ENCODE measurements around the gene RNF224.
A peak's percentile ranks its signal among the peaks of the same experiment; 100 is the strongest.
"Not testable (repeated sequence)": the region's sequence is repeated elsewhere in the genome, so short reads cannot be mapped to it uniquely, and the experiment has no call there.

RNF224 gene

DNA sequence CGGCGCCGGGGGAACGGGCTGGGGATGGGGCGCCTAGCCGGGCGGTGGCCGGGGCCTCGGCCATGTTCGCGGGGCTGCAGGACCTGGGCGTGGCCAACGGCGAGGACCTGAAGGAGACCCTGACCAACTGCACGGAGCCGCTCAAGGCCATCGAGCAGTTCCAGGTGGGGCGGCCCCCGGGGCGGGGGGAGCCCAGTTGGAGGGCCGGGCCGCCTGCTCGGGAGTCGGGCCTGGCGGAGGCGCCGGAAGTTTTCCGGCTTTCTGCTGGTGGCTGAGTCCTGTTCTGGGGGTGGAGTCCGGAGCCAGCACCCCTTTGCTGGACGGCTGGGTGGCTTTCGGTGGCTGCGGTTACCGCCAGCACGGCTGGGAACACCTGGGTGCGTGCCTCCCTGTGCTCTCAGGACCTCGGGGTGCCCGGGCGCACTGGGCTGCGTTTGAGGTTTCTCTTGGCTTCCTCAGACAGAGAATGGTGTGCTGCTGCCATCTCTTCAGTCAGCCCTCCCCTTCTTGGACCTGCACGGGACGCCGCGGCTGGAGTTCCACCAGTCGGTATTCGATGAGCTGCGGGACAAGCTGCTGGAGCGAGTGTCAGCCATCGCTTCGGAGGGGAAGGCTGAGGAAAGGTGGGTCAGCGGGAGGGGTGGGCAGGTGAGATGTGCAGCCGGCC lies 28.3 kb downstream of the RNF224 start:
- peak; percentile 49 for DNase-seq

DNA sequence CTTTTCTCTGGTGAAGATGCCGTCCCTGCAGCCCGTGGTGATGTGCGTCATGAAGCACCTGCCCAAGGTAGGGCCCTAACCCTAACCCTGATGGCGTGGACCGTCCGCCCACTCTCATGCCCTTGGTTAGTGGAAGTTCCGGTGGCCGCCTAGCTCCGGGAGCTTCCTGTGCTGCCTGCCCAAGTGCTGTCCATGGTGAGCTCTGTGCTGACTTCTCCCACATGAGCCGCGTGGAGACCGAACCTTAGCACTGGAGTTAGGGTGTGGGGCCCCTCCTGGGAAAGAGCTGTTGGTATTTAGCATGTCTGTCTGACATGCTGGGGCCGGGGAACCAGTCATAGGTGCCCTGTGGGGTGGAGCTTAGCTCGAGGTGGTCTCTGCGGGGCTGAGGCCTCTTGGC lies 29.1 kb downstream of the RNF224 start:
- DNase-seq = no peak

DNA sequence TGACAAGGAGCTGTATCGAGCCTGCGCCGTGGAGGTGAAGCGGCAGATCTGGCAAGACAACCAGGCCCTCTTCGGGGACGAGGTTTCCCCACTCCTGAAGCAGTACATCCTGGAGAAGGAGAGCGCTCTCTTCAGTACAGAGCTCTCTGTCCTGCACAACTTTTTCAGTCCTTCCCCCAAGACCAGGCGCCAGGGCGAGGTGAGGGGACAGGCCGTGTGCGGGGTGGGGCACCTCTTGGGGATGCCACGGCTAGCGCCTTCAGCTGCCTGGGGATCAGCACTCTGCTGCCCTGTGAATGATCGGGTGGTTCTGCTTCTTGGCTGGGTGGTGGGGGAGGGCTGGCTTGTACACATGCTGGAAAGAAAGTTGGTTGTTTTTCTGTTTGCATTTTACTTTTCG lies 29.6 kb downstream of the RNF224 start:
- DNase-seq = no peak

DNA sequence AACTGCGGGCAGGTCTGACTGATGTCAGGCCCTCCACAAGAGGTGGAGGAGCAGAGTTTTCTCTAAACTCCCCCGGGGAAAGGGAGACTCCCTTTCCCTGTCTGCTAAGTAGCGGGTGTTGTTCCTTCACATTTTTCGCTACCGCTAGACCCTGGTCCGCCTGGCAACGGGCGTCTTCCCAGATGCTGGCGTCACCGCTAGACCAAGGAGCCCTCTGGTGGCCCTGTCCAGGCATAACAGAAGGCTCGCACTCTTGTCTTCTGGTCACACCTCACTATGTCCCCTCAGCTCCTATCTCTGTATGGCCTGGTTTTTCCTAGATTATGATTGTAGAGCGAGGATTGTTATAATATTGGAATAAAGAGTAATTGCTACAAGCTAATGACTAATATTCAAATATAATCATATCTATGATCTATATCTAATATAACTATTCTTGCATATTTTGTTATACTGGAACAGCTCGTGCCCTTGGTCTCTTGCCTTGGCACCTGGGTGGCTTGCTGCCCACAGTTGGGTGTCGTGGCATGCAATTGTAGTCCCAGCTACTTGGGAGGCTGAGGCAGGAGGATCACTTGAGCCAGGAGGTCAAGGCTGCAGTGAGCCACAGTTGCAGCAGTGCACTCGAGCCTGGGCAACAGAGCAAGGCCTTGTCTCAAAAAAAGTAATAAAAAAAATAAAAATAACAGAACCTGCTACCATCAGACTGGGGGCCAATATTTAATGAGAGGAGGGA lies 35.0 kb downstream of the RNF224 start:
- not testable (repeated sequence) for DNase-seq

DNA sequence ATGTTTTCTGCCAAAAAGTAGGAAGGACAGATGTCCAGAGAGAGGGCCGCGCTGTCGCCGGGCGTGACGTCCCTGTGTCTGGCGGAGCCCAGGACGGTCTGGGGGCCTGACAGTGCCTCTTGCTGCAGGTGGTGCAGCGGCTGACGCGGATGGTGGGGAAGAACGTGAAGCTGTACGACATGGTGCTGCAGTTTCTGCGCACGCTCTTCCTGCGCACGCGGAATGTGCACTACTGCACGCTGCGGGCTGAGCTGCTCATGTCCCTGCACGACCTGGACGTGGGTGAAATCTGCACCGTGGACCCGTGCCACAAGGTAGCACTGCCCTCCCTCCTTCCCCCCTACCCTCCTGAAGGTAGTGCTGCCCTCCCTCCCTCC lies 35.6 kb downstream of the RNF224 start:
- DNase-seq = no peak

DNA sequence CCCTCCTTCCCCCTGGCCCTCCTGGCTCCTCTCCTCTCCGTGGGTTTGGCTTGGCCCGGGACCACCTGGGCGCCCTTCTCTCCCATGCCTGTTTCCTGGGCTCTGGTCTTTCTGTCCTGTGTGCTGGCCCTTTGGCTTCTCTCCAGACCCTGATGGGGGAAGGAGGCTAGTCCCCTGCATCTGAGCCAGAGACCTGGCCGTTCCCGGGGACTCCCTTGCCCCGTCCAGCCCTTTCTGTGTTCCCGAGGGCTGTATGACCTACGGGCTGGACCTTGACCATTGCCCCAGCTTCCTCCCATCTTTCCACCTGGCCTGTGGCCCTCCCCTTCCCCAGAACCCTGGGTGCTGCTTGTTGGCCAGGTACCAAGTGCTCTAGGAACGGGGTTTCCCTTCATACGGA lies 36.2 kb downstream of the RNF224 start:
- DNase-seq = no peak

DNA sequence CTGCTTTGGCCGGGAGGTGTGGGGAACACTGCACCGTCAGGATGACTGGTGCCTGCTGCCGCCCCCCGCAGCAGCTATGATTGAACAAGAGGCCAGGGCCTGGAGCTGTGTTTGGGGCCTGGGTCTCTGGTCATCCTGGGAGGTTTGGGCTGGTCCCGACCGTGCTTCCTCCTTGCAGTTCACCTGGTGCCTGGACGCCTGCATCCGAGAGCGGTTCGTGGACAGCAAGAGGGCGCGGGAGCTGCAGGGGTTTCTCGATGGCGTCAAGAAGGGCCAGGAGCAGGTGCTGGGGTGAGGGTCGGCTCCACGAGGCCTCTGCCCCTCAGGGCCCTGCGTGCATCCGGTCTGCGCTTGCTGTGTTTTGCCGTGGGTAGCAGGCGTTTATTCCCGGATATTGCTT lies 36.8 kb downstream of the RNF224 start:
- no peak for DNase-seq

DNA sequence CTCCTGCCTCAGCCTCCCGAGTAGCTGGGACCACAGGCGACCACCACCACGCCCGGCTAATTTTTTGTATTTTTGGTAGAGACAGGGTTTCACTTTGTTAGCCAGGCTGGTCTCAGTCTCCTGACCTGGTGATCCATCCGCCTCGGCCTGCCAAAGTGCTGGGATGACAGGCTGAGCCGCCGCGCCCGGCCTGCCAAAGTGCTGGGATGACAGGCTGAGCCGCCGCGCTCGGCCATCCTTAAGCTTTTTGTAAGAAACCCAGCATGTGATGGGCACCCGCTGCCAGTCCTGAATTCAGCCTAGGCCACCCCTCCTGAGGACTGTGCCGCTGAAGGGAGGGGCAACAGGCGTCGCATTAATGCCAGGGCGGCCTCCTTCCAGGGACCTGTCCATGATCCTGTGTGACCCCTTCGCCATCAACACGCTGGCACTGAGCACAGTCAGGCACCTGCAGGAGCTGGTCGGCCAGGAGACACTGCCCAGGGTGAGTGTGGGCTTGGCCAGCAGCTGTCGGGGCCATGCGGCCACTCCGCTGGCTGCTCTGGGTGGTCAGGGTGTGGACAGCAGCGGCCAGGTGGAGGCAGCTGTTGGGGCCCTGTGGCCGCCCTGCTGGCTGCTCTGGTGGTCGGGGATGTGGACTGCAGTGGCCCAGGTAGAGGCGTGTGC lies 38.3 kb downstream of the RNF224 start:
- no peak for DNase-seq

DNA sequence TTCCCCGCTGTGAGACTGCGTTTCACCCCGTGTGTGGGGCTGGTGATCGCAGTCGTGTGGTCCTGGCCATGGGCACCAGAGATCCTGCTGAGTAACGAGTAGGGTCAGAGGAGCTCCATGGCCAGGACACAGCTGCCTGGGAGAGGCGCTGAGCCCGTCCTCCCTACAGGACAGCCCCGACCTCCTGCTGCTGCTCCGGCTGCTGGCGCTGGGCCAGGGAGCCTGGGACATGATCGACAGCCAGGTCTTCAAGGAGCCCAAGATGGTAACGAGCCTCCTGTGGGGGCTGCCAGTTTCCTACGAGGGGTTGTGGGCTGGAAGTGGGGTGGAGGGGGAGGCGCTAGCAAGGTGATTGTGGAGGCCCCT lies 38.8 kb downstream of the RNF224 start:
- no peak for DNase-seq

DNA sequence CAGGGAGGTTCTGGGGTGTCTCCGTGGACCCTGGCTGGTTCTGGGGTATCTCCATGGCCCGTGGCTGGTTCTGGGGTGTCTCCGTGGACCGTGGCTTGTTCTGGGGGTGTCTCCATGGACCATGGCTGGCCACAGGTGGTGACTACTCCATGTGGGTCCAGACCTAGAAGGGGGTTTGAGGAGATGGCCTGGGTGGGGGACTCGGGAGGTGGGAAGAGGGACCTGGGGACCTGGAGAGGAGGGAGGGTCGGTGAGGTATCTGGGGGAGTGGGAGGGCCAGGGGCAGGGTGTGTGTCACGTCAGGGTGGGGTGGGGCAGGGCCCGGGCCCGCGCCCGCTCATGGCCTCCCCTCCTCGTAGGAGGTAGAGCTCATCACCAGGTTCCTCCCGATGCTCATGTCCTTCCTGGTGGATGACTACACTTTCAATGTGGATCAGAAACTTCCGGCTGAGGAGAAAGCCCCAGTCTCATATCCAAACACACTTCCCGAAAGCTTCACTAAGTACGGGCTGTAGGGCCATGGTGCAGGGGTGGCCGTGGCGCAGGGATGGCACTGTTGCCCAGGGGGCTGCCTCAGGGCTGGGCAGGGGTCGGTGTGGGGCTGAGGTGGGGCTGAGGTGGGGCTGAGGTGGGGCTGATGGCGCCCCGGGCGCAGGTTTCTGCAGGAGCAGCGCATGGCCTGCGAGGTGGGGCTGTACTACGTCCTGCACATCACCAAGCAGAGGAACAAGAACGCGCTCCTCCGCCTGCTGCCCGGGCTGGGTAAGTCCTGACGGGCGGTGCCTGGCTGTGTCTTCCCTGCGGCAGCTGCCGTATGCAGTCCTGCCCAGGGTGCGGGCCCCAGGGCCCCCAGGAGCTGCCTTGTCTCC lies 39.5 kb downstream of the RNF224 start:
- DNase-seq = no peak

DNA sequence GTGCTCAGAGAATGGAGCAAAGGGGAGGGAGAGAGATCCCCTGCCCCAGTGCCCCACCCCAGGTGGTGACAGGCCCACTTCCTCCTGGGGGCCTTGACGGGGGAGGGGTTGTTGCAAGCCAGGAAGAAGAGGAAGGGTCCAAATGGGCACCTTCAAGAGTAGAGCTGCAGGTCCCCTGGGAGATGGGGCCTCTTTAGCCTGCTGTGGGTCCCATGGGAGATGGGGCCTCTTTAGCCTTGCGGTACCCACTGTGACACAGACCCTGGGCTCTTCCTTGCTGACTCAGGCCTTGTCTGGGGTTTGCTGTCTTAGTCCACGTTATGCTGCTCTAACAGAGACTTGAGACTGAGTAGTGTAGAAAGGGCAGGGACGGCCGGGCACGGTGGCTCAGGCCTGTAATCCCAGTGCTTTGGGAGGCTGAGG lies 40.6 kb downstream of the RNF224 start:
- DNase-seq = no peak

DNA sequence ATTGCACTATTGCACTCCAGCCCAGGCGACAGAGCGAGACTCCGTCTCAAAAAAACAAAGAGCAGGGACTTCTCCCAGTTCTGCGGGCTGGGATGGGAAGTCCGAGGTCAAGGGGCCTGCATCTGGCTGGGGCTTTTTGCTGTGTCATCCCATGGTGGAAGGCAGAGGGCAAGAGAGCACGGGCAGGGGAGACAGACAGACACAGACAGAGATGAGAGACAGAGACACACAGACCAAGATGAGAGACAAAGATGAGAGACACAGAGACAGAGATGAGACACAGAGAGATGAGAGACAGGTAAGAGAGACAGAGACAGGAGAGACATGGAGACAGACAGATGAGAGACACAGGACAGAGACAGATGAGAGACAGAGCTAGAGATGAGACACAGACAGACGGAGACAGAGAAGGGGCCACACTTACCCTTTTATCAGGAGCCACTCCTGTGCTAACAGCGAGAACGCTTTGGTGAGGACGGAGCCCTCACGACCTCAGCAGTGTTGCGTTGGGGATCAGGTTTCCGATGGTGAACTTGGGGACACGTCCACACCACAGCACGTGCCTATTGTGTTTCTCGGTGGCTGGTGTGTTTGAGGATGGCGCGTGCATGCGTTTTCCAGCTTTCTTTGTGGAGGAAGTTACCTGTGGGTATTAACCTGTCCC lies 41.4 kb downstream of the RNF224 start:
- DNase-seq = no peak

DNA sequence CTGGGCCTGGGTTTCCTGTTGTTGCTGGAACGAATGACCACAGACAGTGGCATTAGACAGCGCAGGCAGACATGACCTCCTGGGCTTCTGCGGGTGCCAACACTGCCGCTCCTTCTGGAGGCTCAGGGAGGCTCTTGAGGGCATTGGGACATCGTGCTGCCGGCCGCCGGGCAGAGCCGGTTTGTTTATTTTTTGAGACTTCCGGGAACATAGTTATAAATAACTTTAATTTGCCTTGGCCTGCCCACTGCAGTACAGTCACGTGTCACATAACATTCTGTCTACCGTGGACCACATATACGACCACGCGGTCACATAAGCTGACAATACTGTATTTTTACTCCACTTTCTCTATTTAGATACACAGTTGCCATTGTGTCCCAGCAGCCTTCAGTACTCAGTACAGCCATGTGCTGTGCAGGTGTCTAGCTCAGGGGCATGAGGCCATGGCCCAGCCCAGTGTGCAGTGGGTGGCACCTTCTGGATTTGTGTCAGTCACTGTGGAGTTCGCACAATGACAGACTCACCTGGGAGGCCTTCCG lies 42.0 kb downstream of the RNF224 start:
- DNase-seq = no peak

DNA sequence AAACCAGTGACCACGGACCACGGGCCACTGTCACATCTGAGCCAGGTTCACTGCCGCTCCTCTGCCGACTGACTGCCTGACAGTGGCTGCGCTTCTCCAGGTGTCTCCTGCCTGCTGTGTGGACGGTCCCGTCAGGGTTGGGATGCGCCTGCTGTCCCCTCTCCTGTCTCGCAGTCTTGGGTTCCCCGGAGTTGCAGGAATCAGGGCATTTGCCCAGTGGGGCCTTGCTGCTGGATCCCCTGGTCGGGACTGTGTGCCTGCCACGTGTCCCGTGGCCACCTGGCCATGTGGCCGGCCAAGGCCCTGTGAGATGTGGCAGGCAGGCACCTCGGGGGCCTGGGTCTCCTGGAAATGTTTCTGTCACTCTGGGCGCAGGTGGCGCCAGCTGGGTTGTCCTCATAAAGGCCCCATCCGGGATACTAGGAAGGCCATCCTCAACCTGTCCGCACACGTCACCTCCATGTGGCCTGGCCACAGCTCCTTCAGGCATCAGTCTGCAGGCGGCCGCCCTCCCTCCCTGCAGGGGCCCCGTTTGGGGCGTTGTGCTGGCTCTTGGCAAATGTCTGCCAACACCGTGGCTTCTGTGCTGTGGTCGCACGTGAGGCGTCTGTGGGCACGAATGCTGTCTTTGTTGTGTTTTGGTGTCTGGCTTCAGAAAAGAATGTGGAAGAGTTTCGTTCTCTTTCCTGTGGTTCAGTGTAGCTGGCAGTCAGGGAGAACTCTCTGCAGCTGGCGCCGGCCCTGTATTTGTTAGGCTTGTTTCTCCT lies 43.8 kb downstream of the RNF224 start:
- DNase-seq = peak; percentile 32

DNA sequence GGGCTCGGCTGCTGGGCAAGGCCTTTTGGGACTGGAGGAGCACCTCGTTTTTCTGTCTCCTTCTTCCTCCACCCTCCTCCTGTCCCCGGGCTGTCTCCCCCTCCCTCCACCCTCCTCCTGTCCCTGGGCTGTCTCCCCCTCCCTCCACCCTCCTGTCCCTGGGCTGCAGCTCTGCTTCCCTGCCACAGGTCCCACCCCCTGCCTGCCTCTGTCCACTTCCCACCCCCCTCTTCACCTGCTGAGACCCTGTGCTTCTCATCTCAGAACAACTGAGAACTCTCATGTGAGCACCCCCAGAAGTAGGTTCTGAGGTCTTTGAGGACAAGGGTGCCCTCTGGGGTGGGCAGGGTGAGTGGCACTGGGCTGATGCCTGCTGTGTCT lies 44.4 kb downstream of the RNF224 start:
- DNase-seq = no peak

DNA sequence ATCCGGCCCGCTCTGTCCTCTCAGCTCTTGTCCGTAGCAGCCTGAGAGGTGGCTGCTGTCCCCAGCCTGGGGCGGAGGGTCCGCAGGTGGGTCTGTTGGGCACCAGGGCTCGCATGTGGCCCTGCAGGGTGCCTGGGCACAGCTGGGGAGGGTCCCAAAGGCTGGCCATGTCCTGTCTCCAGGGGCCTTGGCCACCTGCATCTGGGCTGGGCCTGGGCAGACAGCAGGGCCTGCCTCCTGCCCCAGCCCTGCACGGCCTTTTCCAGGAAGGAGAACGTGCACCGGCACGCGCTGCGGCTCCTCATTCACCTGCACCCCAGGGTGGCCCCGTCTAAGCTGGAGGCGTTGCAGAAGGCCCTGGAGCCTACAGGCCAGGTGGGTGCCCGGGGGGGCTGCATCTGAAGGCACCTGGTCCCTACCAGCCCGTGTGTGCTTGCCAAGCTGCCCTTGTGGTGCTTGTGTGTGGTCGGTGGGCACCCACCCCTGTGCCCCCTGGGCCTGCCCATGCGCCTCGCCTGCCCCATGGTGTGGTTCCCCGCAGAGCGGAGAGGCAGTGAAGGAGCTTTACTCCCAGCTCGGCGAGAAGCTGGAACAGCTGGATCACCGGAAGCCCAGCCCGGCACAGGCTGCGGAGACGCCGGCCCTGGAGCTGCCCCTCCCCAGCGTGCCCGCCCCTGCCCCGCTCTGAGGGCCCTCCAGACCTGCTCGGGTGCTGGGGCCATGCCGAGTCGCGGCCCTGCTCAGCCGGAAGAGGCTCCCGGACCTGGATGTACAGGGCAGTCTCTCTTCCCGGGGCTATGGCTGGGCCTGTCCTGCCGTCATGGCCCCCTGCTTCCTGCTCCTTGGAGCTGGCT lies 45.2 kb downstream of the RNF224 start:
- DNase-seq = no peak

DNA sequence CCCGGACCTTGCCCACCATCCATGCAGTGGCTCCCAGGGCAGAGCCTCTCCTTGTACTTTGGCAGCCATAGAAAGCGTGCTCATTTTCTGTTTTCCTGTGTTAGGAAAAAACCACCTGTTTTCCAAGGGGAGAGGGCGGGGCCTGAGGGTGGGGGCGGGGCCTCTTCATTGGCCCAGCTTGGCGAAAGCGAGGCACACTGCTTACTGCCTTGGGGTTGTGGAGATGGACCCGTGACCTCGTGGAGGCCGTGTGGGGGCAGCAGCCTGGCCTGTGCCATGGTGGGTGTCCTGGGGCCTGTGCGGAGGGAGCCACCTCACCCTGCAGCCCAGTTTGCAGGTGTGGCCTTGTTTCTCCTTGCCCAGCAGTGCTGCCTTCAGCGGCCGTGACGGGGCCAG lies 45.8 kb downstream of the RNF224 start:
- DNase-seq = no peak

DNA sequence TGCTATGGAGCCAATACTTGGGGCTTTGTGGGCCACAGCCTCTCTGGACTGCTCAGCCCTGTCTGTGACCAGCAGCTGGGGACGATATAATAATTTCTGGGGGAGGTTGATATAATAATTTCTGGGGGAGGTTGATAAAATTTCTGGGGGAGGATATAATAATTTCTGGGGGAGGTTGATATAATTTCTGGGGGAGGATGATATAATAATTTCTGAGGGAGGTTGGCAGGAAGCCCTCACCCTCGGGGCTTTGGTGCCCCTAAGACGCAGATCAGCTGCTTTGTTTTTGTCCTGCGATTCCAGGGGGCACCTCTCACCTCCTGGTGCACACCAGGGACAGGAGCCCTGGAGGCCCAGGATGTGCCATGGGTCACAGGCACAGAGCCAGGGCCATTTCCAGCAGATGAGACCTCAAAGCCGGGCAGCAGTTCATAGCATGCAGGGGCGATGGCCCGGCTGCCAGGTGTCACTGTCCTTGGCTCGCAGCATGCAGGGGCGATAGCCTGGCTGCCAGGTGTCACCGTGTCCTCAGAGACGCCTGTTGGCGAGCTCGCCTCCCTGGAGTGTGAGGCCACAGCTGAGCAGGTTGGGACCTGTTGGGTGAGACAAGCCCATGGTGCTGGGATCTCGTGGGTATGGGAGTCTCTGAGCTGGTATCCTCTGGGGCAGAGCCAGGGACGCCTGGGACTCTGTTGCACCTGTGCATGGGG lies 46.5 kb downstream of the RNF224 start:
- no peak for DNase-seq

DNA sequence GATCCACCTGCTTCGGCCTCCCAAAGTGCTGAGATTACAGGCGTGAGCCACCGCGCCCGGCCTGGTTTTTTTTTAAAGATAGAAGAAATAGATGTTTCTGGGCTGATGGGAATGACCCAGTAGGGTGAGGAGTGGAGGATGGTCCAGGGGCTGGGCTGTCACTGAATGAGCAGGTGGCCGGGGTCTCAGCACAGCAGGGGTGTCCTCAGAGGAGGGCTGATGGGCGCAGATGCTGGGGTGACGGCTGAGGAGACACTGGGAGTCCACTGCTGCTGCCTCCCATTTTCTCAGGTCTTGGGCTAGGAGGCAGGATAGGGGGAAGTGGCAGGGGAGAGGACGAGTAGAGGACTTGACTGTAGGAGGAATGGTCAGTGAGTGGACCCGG lies 47.9 kb downstream of the RNF224 start:
- no peak for DNase-seq
